NK-92 (cell line): Measurements from ENCODE around the gene KCNG3.
"Not testable (repeated sequence)": the region's sequence is repeated elsewhere in the genome, so short reads cannot be mapped to it uniquely, and the experiment has no call there.

ENCODE experiments used
- DNase-seq: peaks from one replicate; lab custom pipeline; 2025; ENCODE audit not compliant: unreplicated experiment; lab: John Stamatoyannopoulos, UW

Gene KCNG3

DNA sequence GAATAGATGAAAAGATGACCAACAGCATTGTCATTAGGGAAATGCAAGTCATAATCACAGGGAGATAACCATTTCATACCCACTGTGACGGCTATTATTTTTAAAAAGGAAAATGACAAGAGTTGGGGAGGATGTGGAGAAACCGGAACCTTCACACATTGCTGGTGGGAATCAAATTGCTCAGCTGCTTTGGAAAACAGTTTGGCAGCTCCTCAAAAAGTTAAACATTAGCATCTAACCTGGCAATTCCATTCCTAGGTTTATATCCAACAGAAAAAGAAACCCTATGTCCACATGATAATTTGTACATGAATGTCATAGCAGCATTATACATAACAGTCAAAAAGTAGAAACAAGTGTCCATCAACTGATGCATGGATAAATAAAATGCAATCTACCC, 58.2 kb downstream of the KCNG3 start:
- DNase-seq, result no peak

DNA sequence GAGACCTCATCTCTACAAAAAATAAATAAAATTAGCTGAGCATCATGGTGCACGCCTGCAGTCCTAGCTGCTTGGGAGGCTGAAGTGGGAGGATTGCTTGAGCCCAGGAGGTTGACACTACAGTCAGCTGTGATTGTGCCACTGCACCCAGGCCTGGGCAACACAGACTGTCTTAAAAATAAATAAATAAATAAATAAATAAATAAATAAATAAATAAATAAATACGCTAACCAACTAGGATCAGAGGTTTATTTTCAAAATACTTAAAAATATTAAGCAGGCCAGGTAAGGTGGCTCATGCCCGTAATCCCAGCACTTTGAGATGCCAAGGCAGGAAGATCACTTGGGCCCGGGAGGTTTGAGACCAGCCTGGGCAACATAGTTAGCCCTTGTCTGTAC, 63.6 kb downstream of the KCNG3 start:
- DNase-seq, result no peak

GRCh38 chr2:42429352-42429751, 64.4 kb downstream of the KCNG3 start:
- DNase-seq, result no peak

DNA sequence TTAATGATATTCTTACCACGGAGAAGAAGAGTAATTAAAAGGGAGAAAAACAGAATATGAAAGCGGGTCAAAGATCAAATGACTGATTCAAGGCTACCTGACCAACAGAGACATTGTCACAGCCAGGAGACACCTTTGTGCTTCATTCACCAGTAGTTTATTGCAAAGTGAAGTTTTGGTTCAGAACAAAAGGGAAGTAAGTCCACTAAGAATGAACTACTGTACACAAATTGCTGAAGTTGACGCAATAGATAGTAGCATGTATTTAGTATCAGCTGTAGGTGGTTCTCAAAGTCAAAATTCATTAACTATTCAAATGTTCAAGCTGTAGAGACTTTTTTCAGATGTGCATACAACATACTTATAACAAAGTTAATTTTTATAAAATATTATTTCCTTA, 68.1 kb downstream of the KCNG3 start:
- no peak for DNase-seq

DNA sequence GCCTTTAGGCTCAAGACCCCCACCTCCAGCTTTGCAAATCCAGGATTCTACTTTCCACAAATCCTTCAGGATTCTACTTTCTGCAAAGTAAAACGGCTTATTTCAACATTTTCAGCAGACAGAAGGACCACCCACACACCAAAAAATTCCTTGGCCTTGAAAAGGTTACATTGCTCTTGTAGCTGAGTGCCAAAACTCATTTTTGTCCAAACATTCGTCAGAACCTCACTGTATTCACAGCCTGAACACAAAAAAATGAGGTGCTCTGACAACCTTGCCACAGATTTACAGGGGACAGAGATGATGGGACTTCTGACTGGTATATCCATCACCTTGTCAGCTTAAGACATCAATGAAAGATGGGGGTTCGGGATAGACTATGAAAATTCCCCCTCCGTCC, 69.7 kb downstream of the KCNG3 start:
- DNase-seq, result no peak

DNA sequence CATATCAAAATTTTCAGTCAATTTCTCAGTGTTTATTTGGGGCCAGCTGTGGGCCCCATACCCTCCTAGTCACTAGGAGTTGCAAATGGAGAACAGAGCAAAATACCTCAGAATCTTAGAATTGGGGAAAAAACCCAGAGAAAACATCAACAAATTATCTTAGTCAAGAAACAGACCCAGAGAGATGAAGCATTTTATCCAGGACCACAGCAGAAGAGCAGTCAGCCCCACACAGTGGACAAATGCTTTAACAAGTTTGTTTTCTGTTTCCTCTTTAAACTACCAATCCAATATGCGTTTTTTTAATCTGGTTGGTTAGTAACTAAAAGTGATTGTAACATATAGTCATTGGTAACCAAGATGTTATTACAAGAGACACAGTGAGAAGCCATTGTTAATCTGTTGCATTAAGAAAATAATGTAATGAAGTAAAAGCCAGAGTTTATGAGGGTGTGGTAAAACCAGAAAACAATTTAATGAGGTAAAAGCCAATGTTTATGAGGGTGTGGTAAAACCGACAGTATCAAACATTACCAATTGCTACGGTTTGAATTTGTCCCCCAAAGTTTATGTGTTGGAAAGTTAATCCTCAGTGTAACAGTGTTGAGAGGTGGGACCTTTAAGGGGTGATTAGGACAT, 72.1 kb downstream of the KCNG3 start:
- no peak for DNase-seq

DNA sequence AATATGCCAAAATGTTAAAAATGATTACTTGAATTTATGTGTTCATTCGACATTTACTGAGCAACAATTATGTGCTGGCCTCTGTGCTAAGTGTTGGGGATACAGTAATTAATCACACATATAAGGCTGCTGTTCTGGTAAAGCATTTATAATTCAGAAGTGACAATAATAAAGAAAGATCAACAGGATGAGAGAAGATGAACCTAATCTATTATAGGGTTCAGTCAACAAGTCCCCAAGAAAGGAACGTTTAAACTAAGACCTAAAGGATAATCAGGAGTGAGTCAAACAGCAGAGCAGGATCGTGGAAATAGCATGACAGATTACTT, 72.7 kb downstream of the KCNG3 start:
- DNase-seq, result no peak

DNA sequence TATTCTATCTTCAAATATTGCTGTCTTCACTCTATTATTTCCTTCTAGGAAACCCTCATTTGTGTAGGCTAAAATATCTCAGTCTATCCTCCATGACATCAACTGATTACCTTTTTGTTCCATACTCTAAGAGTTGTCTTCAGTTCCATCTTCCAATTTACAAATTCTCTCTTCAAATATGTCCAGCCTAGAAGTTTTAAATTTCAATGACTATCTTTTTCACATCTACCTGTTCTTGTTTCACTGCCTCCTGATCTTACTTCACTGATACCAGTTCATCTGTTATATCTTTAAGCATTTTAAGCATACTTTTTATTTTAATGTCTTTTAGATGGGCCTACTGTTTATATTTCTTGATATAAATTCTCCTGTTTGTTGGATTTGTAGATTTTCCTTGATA, 79.1 kb downstream of the KCNG3 start:
- DNase-seq, result no peak

GRCh38 chr2:42414158-42414557, 79.6 kb downstream of the KCNG3 start:
- no peak for DNase-seq

- no peak for DNase-seq
Measured at GRCh38 chr2:42410742-42411514, 82.9 kb downstream of the KCNG3 start.

- DNase-seq, result no peak
Measured at GRCh38 chr2:42408009-42408408, 85.8 kb downstream of the KCNG3 start.

DNA sequence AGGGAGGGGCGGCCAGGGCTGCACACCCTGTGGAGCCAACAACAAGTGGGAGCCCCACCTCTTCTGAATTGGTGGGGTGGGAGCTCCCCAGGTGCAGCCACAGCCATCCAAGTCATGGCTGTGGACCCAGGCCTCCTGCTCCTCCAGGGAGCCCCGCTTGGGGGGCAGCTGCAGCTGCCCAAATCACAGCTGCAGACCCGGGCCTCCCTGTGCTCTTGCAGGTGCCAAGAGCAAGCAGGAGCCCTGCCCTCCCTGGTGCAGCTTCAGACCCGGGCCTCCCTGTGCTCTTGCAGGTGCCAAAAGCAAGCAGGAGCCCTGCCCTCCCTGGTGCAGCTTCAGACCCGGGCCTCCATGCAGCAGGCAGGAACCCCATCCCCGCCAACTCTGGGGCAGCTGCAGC, 86.3 kb downstream of the KCNG3 start:
- DNase-seq, result no peak

GRCh38 chr2:42404676-42405075, 89.1 kb downstream of the KCNG3 start:
- no peak for DNase-seq

- DNase-seq, result no peak
Measured at GRCh38 chr2:42401773-42402172, 92.0 kb downstream of the KCNG3 start.

- DNase-seq, result not testable (repeated sequence)
Measured at GRCh38 chr2:42398052-42398451, 95.7 kb downstream of the KCNG3 start.

- not testable (repeated sequence) for DNase-seq
Measured at GRCh38 chr2:42393320-42393719, 100.5 kb downstream of the KCNG3 start.

GRCh38 chr2:42392191-42392590, 101.6 kb downstream of the KCNG3 start:
- DNase-seq, result no peak
